GM19467 (cell line): Measurements from ENCODE around the gene MCCC1.
"Not testable (repeated sequence)": the region's sequence is repeated elsewhere in the genome, so short reads cannot be mapped to it uniquely, and the experiment has no call there.

Experiments
- ATAC-seq: cut with Tn5 transposase; IDR thresholded peaks from one replicate; pipeline ENCODE4 v1.9.1; 2021; ENCODE audit warnings: mild to moderate bottlenecking, moderate library complexity; ENCODE audit not compliant: unreplicated experiment

Gene MCCC1

DNA sequence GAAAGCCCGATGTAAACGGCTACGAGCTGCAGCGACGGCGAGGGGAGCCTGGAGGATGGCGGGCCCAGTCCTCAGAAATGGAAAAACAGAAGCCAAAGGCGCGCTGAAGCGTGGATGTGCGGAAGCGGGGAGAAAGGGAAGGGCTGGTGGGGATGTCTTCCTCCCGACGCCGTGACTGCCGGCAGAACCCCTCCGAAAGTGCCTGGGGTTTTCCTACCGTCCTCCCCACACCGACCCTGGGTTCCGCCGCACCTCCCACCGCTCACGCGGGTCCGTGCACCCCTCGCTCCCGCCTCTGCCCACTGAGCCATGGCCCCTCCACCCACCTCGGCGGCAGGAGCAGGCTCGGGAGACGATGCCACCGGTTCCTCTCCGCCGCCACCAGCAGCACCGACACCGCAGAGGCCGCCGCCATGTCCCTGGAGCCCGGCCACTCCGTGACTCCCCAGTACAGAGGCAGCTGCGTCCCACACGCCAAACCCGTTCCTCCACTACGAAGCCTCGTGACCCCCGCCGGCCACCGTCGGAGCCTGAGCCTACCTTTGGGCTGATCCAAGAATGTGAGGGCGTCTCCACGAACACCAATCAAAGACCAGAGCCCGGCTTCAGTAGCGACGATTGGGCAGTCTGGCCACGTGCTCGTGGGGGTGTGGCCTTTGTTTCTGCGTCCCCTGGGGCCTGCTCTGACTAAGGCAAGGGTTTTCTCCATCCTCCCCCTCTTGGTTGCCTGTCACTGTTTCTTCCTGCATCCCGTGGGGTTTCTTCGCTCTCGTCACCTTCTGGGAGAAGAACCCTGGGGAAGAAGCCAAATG lies at the start of gene MCCC1:
Gene MCCC1, minus strand, starts transcription at position 471 of the 812 bp plus-strand sequence. Its CDS starts 56 bp downstream, at position 415.
- ATAC-seq = peak; percentile 99

DNA sequence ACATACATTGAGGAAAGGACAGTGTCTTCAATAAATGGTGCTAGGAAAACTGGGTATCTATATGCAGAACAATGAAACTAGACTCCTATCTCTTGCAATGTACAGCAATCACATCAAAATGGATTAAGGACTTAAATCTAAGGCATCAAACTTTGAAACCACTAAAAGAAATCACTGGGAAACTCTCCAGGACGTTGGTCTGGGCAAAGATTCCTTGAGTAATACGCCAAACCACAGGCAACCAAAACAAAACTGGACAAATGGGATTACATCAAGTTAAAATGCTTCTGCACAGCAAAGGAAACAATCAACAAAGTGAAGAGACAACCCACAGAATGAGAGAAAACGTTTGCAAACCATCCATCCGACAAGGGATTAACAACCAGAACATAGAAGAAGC lies 48.8 kb upstream of the MCCC1 start:
- ATAC-seq = no peak

DNA sequence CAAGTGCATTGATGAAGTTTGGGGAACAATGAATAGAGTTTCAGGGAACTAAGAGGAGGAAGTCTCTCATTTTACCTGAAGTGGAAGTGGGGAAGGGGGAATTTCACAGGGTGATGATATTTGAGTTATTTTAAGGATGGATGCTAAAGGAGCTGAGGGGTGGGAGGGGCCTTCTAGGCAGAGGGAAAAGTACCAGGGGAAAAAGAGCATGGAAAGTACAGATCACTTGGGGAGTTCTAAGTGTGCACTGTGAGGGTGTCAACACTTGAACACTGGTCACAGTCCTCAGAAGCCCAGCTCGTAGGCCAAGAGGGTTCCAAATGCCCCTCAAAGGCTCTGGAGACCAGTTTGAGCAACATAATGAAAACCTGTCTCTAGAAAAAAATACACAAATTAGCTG lies 45.1 kb upstream of the MCCC1 start:
- ATAC-seq = no peak

DNA sequence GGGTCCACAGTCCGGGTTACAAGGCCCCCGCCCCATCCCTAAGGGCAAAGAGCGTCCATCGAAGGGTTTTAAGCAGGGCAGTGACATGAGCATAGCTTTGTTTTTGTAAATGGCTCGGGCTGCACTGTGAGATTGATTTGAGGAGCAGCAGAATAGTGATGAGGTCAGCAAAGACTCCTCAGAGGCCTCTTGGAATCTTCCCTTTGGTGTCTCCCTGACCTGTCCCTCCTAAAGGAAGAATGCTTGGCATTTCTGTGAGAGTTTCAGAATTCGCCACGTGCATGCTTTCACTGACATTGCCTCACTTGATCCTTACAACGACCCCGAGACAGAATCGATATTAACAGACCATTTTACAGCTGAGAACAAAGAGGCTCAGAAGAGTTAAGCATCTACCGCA lies 42.9 kb upstream of the MCCC1 start:
- ATAC-seq = no peak

DNA sequence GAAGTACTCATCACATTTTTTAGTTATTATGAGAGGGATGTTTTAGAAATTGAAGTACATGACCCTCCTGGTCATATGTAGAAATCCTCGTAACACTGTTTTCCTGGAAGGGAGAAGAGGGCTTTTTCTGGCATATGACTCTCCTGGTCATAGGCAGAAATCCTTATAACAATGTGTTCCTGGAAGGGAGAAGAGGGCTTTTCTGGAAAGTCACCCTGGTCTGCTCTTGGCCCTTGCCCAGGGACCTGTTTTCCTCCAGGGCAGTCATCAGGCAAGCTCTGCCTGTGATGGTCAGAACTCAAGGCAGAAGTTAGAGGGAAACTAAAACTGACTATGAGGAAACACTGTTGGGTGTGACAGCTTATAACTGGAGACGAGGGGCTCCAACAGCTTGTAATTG lies 35.5 kb upstream of the MCCC1 start:
- ATAC-seq = no peak

DNA sequence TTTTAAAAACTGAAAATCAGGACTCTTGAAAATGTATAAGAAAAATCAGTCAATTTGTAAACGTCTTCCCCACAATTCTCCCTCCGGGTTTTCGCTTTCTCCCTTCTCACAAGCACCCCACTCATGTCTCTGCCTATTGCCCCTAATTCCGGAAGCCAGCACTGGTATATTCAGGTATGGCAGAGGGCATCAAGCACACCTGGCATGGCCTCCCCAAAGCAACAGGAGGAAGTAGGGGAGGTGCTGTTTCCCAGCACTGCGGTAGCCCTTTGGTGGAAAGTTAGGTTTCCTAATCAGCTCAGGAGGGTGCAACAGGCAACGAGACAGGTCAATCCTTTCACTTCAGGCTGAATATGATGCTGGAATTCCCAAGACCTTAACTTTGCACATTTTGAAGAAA lies 33.1 kb upstream of the MCCC1 start:
- no peak for ATAC-seq

DNA sequence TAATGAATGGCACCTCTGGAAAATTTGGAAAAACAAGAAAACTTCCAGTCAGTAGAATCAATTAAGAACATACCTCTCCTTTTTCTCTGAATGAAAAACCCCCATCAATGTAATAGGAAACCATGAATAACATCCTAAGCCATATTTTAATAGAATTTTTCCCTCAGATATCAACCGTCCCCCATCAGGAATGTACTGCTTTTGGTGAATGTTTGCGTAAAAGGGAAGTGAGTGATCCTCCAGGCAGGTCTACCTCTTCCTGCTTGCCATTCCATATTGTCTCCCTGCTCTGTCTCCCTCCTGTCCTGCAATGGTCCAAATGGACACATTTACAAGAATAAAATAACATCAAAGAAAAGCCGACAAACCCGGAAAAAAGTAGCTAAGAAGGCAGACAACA lies 32.4 kb upstream of the MCCC1 start:
- no peak for ATAC-seq

DNA sequence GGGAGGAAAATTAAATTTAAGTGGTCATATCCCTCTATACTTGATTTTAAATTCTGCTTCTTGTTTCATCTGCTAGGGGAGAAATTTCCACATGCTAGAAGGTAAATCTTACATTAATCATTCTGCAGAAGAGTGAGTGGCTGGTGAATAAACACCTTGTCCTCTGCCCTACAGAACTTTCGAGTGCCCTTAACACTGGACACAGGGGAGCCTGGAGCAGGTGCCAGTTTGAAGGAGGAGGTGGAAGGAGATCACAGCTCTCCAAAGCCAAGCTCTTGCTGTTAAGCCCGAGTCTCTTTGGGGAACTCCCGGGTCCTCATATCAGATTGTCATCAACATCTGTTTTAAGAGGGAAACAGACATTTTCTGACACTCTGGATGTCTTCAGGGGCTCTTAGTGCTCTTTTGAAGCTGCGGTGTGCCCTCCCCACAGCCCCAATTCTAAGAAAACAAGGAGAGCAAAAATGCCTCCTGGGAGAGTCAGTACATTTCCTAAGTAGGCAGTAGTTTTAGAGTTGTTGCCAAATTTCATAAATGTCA lies 32.0 kb upstream of the MCCC1 start:
- ATAC-seq = no peak

DNA sequence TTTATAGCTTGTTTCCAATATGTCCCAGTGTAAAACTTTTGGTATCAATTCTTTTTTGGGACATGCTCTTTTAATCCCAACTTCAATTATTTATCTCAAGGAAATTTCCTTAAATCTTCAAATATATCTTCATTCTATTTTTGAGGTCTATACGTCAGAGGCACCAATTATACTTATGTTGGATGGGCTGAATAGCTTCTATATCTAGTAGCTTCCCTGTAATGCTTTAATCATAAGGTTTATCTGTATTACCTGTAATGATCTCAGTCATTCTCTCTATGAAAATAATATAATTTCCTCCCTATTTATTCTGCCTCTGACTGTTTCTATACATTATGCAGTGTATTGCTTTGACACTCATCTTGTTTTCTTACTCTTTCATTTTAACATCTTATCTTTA lies 29.9 kb upstream of the MCCC1 start:
- ATAC-seq = no peak

DNA sequence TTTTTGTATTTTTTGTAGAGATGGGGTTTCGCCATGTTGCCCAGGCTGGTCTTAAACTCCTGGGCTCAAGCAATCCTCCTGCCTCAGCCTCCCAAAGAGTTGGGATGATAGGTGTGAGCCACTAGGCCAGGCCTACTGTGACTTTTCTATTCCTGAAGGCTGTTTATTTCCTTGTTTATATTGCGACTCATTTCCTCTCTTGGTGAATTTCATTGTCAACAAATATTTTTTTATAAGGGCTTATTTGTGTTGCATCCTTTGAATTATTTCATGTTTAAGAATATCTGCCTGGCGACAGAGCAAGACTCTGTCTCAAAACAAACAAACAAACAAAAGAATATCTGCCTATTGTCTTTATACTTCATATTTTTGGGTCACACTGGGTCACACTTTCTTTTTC lies 29.4 kb upstream of the MCCC1 start:
- ATAC-seq = no peak

DNA sequence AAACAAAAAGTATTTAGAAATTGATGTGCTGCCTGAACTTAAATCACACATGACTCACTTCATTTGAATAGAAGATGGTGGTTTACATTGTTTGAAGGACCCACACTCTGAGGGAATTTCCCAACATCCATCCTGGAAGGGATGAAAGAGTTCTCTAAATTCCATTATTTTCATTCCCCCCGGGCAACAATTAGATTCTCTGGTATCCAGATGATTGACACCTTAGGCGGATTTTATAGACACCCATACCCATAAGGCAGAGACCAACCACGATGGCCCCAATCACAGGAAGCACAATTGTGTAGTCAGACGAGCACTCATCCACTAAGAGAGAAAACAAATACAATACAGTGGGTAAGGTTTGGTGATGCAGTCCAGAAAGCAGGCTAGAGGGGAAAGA lies 24.6 kb upstream of the MCCC1 start:
- ATAC-seq = no peak

DNA sequence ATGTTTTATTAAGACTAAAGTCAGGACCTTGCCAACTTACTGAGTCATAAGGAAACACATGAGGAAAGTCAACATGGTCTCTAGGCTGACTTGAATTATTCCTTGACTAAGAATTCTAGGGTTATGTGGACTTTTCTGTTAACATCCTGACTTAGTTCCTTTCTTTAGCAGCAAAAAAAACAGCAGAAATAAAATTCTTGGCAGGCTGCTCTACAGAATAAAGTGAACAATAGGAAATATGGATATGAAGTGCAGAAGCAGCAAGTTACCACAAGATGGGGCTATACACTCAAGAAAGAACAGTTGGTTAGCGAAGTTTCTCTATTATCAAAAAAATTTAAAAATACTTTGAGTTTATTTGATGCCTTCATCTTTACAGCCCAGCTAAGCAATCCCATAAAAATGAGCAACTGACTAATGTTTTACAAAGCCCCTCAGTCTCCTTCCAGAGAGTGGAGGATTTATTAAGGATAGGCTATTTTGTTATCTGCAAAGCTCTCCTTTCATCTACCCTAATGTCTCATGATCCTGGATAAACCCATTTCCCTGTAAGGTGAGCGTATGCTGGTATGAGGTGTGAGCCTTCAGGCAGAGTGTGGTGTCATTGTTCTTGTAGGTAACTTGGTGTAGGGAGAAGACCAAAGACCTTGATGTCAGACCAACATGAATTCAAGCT lies 23.1 kb upstream of the MCCC1 start:
- ATAC-seq = no peak

DNA sequence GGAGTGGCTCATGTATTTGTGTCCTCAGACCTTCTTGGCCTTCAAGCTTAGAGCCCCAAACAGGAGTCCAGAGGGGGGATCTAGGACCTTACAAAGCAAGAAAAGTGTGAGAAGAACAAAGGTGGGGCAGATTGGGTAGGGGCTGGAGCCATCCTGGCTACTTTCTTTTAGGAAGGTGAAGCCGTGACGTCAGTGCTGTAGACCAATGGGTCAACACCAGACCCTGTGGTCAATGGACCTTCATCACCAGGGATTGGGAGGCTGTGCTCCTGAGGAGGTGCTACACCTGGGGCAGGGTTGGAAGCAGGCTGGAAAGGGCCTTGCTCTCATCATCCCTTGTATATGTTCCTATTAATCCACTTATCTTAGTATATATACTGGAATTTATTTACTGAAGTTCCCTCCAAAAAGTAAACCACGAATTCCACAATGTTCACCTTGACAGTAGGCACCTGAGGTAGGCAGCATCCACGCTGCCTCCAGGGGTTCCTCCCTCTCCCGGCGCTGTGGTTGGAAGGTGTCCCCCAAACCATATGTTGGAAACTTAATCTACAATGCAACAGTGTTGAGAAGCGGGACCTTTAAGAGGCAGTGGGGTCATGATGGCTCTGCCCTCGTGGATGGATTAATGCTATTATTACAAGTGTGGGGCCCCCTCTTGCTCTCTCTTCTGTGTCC lies 21.4 kb upstream of the MCCC1 start:
- ATAC-seq = no peak

DNA sequence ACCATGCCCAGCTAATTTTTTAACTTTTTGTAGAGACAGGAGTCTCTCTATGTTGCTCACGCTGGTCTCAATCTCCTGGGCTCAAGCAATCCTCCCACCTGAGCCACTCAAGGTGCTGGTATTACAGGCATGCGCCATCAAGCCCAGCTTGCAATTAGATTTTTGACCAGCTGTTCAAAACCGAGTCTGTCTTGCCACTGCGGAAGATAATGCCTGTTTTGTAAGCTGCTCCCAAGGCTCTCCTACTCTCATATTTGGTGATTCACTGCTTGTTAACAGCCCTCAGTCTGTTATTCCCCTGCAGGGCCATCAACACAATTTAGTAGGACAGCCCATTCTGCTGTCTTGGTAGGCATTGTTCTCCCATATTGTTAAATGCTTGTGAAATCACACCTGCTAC lies 17.8 kb upstream of the MCCC1 start:
- no peak for ATAC-seq

DNA sequence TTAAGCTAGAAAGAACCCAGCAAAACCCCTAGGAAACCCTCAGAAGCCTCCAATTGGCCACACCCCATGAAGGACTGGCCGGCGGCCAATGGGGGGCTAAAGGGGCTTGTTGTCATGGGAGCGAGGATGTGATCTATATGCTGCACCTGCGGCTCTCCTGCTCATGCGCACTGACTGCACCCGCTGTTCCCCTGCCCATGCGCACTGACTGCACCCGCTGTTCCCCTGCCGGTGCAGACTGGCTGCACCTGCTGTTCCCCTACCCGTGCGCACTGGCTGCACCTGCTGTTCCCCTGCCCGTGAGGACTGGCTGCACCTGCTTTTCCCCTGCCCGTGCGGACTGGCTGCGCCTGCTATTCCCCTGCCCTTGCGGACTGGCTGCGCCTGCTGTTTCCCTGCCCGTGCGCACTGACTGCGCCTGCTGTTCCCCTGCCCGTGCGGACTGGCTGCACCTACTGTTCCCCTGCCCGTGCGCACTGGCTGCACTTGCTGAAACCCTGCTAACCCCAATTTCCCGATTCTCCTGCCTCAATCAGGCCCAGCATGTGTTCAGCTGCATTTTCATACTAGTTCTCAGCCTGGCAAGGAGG lies 16.8 kb upstream of the MCCC1 start:
- peak; percentile 92 for ATAC-seq

DNA sequence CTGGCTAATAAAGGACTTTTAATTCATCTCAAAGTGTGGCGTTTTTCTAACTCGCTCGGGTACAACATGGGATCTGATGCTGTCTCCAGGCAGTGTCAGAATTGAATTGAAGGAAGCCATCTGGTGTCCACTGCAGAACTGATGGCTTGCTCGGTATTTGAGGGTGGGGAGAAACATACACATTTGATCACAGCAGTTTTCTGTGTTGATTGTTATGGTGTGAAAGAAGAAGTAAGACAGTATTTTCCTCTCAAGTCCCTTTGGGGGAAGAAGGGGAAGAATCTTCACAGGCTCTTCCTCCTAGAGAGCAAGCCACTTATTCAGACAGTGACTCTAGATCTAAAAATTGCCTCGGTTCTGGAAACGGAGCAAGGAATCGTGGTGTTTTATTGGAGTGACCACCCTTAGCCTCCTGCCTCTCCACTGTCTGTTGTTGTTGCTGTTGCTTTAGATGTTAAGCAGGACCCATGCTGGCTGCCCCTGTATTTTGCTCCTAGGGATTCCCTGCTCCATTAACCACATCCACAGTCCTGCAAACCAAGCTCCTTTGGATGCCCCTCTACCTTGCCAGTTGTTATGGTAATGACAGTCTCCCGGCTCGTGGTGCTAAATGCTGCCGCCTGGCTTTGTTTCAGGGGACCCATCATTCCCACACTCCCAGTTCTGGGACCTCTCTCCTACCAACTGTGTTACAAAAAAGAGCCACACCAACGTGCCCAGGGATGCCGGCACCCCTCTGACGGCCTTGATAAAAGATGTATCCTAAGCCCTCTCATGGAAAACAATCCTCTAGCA lies 15.3 kb upstream of the MCCC1 start:
- no peak for ATAC-seq

DNA sequence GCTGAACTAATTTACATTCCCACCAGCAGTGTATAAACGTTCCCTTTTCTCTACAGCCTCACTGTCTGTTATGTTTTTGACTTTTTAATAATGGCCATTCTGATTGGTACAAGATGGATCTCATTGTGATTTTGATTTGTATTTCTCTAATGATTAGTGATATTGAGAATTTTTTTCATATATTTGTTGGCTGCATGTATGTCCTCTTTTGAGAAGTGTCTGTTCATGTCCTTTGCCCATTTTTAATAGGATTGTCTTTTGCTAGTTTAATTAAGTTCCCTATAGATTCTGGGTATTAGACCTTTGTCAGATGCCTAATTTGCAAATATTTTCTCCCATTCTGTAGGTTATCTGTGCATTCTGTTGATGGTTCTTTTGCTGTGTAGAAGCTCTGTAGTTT lies 10.6 kb upstream of the MCCC1 start:
- ATAC-seq = not testable (repeated sequence)

DNA sequence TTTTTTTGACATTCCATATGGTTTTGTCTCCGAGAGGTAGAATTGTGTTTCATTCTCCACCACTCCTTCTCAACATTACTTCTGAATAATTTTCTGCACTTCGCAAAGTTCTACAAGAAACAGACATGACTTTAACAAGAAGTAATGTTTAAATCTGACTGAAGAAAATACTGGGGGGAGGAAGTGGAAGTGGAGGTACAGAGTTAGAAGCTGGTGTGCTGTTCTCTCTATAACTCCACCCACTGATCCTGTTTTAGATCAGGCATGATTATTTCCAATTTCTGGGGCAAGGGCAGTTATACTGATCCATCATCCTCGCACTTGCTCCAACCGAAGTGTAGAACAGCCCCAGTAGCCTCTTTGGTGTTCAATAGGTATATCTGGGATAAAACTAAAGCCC lies 9.2 kb upstream of the MCCC1 start:
- ATAC-seq = no peak

DNA sequence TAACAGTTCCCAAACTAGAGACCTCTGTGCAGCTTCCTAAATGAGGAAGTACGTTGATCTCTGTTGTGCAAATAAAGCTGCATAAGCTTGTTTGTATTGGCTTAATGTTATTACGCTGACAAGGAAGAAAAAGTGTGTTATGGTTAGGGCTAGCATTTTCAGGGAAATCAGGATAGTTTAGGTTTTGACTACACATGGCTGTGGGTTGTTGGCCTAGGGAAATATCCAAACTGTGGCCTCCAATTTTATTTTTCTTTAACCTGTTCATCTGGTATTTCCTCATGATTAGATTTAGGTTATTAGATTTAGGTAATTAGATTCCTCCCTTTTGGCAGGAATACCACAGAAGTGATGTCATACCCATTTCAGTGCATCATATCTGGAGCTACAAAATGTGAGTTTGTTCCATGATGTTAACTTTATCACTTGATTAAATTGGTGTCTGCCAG lies 8.7 kb upstream of the MCCC1 start:
- ATAC-seq = no peak

DNA sequence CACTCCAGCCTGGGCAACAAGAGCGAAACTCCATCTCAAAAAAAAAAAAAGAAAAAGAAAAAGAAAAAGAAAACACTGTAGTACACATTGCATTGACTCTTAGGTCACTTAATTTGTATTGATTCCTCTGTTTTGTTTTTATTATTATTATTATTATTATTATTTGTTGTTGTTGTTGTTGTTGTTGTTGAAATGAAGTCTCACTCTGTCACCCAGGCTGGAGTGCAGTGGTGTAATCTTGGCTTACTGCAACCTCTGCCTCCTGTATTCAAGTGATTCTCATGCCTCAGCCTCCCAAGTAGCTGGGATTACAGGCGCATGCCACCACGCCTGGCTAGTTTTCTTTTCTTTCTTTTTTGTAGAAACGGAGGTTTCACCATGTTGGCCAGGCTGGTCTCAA lies 8.1 kb upstream of the MCCC1 start:
- not testable (repeated sequence) for ATAC-seq
